NCI-H146 treated with DMSO at 0.1 percent for 48 hours (cell line): Measurements from ENCODE around the gene PSPN.

Experiments
- DNase-seq: peaks from one replicate; lab custom pipeline; 2025; ENCODE audit not compliant: unreplicated experiment; lab: John Stamatoyannopoulos, UW

PSPN gene

GRCh38 chr19:6333439-6333838, 42.3 kb downstream of the PSPN start, which contains the start of gene ACER1:
Gene ACER1 (minus strand): TSS chr19:6333612. CDS start chr19:6333551, 61 bp downstream.
- no peak for DNase-seq

- DNase-seq: no peak
Measured at GRCh38 chr19:6326815-6327214, 48.9 kb downstream of the PSPN start.

GRCh38 chr19:6325614-6326013, 50.1 kb downstream of the PSPN start:
- no peak for DNase-seq
